Thoracic aorta (tissue), 2 donors: Measurements from ENCODE around the gene NR3C2. TPM values are rescaled to one million over a fixed set of nuclear protein-coding genes. Genes with fewer than 3 reads are reported as not detected.

Experiments used
- ATAC-seq: fragments of 150-250 bp; one replicate; pipeline ENCODE4 v1.8.0; 2017; ENCODE audit warnings: low read depth; ENCODE audit not compliant: insufficient number of reproducible peaks, low FRiP score
- DNase-seq: peaks from one replicate; pipeline ENCODE4 v3.0.0-alpha.2; 2020; ENCODE audit warnings: low spot score
- H3K27ac ChIP-seq, 2 donors: fragments of 200-600 bp; sonication (generic); 1 replicate in 1 of 2; 2 replicates in 1 of 2; pipeline ENCODE4 v1.5.1; 2016; ENCODE audit warnings: mild to moderate bottlenecking in 2 of 2, moderate library complexity in 2 of 2
- H3K27me3 ChIP-seq: fragments of 200-600 bp; sonication (generic); replicated peaks from 2 replicates; pipeline ENCODE4 v1.6.0; 2016; ENCODE audit warnings: mild to moderate bottlenecking; ENCODE audit not compliant: insufficient read depth
- H3K36me3 ChIP-seq: fragments of 200-600 bp; sonication (generic); one replicate; pipeline ENCODE4 v1.5.1; 2016
- H3K4me1 ChIP-seq, 2 donors: fragments of 200-600 bp; sonication (generic); 1 replicate in 1 of 2; 2 replicates in 1 of 2; pipeline versions ENCODE4 v1.5.1 to v1.6.0; 2016; ENCODE audit warnings: low read depth in 2 of 2, mild to moderate bottlenecking in 1 of 2; ENCODE audit not compliant: control insufficient read depth in 1 of 2
- H3K4me3 ChIP-seq: fragments of 200-600 bp; sonication (generic); 2 replicates; pipeline ENCODE4 v1.5.1; 2016; ENCODE audit warnings: mild to moderate bottlenecking
- H3K9me3 ChIP-seq: fragments of 200-600 bp; sonication (generic); 2 replicates; pipeline ENCODE4 v1.5.1; 2016
- CTCF ChIP-seq: fragments of 200-600 bp; sonication (generic); IDR thresholded peaks from one replicate; pipeline ENCODE4 v1.5.1; 2019; ENCODE audit warnings: antibody characterized with exemption
- total RNA-seq, 2 donors: library from RNA; depleted of rRNA; stranded (reverse); fragments of >200 nt; gene quantifications; one replicate each; pipeline versions ENCODE4 v1.1.0 to v1.2.3, GENCODE V29; 2016

NR3C2 gene
- total RNA-seq, 2 donors from 2014 or later = 11.2 to 18.1 TPM

GRCh38 chr4:148204892-148205291 is 237.3 kb downstream of the NR3C2 start:
- TF ChIP-seq CTCF = no peak
- Histone ChIP-seq H3K9me3 (no peaks in the 10 kb centered on the region), H3K4me1 (peaks cover 0 to 17% of the 10 kb centered on the region in 2 donors), H3K4me3 (no peak overlapping the region), H3K27ac (no peak overlapping the region), H3K27me3 (no peaks in the 10 kb centered on the region), H3K36me3 (no peaks in the 10 kb centered on the region)
- ATAC-seq = no peak
- DNase-seq = no peak

GRCh38 chr4:148204171-148204570 is 238.0 kb downstream of the NR3C2 start:
- H3K9me3 ChIP-seq = no peaks in the 10 kb centered on the region
- DNase-seq (no peak), ATAC-seq (no peak)
- H3K4me3 ChIP-seq = no peak overlapping the region
- no peak for TF ChIP-seq CTCF
- H3K4me1 ChIP-seq = peaks cover 0 to 17% of the 10 kb centered on the region in 2 donors
- H3K27ac ChIP-seq = no peak overlapping the region
- H3K36me3 ChIP-seq = no peaks in the 10 kb centered on the region
- no peaks in the 10 kb centered on the region for H3K27me3 ChIP-seq

- Histone ChIP-seq H3K9me3 (no peaks in the 10 kb centered on the region), H3K36me3 (no peaks in the 10 kb centered on the region), H3K4me3 (peak overlapping the region; percentile 53), H3K4me1 (peaks cover 0 to 17% of the 10 kb centered on the region in 2 donors), H3K27me3 (no peaks in the 10 kb centered on the region), H3K27ac (no peak overlapping the region)
- ATAC-seq (peak; percentile 63), DNase-seq (no peak)
- TF ChIP-seq CTCF = no peak
Observed at GRCh38 chr4:148203056-148203898, 238.9 kb downstream of the NR3C2 start.

GRCh38 chr4:148200960-148201359 is 241.3 kb downstream of the NR3C2 start:
- Histone ChIP-seq H3K9me3 (no peaks in the 10 kb centered on the region), H3K4me3 (no peak overlapping the region), H3K27me3 (no peaks in the 10 kb centered on the region), H3K27ac (no peak overlapping the region), H3K4me1 (peaks cover 0 to 17% of the 10 kb centered on the region in 2 donors), H3K36me3 (no peaks in the 10 kb centered on the region)
- no peak for ATAC-seq
- no peak for TF ChIP-seq CTCF
- DNase-seq = no peak

- no peak for TF ChIP-seq CTCF
- H3K27me3 ChIP-seq = no peaks in the 10 kb centered on the region
- H3K36me3 ChIP-seq = no peaks in the 10 kb centered on the region
- no peak overlapping the region for H3K27ac ChIP-seq
- DNase-seq = no peak
- H3K9me3 ChIP-seq = no peaks in the 10 kb centered on the region
- no peaks in the 10 kb centered on the region for H3K4me1 ChIP-seq
- no peak overlapping the region for H3K4me3 ChIP-seq
- ATAC-seq = no peak
Observed at GRCh38 chr4:148196164-148196563, 246.1 kb downstream of the NR3C2 start.
